GM18867 (cell line): ENCODE data around the gene LTBP1.

Experiments used
- ATAC-seq: cut with Tn5 transposase; IDR thresholded peaks from one replicate; pipeline ENCODE4 v1.9.1; 2021; ENCODE audit warnings: mild to moderate bottlenecking, moderate library complexity; ENCODE audit not compliant: unreplicated experiment

The LTBP1 gene

DNA sequence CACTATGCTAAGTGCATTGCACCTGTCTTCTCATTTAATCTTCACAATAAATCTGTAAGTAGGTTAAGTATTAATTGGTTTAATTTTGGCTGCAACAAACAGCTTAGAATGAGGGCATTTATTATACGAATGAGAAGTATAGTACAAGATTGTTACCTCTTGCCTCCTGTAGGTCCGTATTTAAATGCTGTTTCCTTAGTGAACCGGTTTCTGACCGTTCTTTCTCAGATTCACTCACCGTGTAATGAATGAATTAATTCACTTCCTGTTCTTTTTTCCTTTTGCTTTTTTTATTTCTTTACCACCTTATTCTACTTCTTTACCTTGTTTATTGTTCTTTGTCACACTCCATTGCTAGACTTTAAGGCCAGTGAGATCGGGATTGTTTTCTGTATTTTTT is 375.9 kb downstream of the LTBP1 start:
- ATAC-seq = peak; percentile 44

DNA sequence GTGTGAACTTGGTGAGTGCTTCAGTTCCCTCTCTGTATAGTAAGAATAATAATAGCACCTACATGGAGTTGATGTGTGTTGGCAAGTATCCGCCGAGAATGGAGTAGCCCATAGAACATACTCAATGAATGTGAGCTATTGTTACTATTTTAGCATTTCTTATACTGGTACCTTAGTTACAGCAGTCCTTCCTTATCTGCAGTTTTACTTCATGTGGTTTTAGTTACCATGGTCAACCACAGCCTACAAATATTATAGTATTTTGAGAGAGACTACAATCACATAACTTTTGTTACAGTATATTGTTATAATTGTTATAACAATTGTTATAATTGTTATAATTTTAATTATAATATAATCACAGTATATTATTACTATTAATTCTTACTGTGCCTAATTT is 377.2 kb downstream of the LTBP1 start:
- ATAC-seq = no peak

DNA sequence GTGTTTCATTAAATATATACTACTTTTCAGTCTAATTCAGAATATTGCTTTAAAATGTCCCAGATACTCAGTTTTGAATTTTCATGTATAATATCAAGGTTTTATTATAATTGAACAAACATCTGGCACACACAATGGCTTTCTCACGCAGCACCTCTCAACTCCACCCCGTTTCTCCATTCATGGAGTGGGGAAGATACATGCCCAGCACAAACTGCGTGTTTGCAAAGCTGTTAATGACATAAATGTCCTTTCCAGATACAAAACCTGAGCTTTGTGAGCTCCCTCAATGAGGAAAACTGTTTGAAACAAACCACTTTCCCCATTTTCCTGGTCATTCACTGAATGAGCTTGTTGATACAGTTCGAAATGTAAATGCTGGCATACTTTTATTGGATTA is 379.3 kb downstream of the LTBP1 start:
- ATAC-seq = no peak

DNA sequence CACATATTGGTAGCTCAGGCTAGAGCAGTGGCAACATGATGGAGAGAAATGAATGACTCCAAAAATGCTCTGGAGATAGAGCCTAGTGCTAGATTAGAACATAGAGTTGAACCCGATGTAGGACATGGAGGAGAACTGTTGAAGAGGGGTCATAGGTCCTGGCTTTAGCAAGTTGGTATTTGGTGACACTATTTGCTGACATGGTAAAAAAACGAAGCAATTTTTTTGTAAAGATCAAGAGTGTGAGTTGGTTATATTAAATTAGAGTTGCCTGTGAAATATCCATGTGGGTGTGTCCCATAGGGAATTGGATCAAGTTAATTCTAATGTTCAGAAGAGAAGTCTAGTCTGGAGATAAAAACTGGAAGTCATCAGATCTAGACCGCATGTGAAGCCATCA is 386.7 kb downstream of the LTBP1 start:
- ATAC-seq = no peak

DNA sequence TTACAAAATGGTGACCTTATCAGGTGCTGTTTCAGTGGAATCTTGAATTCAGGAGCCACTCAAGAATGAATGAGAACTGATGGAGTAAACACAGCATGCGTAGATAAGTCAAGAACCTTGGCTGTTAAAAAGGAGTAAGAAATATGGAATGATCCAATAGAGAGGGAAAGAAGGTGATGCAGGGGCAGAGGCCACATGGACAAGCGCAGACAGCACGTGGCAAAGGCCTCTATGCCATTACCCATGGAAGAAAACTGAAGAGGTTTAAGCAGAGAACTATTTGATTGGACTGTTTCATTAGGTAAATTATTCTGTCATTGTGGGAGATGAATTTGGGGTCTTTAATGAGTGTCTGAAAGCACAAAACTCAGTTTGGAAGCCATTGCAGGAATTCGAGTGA is 387.3 kb downstream of the LTBP1 start:
- ATAC-seq = no peak

DNA sequence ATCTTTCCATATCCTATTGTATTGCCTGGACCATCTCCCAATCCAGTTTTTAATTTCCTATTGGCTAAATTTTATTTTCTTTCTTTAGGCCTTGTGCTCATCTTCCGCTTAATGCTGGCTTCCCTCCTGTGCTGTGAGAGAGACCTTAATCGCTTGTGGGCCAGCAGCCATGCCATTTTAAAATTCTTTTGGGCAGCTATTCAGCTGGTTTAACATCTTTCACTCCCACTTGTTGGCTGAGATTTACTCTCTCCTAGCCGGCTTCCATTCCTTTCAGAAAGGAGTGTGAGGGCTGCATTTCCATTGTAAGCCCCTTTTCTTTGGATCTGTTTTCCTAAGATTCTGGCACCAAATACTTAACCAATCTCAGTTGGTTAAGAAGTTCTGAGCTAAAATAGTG is 388.8 kb downstream of the LTBP1 start:
- no peak for ATAC-seq

DNA sequence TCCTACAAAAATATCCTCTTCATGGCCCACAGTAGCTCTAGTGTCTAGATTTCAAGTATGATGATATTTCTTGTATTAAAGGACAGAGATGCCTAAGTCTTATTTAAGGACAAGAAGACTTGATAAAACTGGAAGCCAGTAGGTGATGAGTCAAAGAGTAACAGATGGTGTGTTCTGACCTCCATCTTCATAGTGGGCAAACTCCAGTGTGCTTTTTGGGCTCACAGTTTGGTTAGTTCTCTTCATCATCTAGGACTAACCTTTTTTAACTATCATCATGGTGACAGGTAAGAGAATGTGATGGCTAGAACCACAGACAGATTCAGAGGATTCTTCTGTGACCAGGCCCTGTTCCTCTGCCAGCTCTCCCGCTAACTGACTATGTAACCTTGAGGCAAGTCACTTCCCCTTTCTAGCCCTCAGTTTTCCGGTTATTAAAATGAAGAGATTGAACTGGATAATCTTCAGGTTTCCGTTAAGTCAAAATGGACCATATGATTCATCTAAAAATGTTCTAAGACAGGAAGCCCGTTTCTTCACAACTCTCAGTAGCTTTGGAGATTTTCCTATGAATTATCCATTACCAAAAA is 389.4 kb downstream of the LTBP1 start:
- no peak for ATAC-seq

DNA sequence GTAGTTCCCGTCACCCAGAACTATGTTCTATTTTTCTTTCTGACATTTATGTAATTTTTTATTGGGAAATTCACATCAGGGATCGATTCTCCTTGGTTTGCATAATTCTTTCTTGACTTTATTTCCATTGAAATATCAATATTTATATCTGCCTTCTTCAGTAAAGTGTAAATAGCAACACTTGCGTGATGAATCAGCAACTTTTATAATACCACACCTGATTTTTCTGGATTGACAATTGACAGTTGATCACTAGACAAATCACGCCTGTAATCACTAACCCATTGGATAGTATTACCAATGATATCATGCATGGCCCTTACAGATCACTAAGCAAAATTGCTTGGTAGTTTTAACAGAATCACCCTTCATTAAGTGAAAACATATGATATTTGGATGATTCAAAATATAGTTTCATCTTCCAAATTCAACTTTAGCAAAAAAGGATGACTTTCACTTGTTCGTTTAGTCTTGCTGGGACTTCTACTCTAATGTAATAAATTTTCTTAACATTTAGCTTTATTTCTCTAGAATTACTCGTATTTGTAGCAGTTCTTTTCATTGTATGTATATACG is 390.7 kb downstream of the LTBP1 start:
- ATAC-seq = no peak

DNA sequence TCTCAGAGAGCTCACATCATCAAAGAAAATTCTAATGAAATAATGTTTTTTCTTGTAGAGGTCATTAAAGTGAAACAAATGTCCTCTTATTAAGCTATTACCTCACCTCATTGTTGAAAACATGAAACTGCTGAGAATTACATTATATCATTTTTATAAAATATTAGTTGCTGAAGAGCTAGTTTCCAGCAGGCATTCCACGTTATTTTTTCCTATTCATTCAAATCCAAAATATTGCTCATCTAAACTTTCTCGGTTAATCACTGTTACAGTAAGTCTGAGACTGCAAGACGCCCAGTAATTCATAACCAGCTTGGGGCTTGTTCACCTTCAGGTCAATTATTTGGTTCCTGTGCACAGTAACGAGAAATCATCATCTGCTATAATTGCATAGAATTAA is 391.2 kb downstream of the LTBP1 start:
- no peak for ATAC-seq

DNA sequence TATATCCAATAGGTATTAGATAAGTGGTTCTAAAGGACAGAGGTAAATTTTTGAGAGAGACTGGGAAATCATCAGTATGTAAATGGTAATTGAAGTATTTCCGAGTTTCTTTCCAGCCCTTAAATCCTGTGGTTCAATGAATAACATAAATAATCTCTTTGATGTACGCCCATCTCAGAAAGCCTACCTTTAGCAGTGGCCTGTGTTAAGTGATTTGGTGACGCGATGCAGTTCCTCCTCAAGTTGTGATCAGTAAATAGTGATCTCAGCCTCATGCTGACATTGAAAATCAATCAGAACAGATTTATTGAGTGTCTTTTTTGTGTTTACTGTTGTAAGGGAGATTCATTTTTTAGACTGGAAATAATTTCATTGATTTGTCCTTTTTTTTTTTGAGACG is 392.5 kb downstream of the LTBP1 start:
- ATAC-seq = no peak

DNA sequence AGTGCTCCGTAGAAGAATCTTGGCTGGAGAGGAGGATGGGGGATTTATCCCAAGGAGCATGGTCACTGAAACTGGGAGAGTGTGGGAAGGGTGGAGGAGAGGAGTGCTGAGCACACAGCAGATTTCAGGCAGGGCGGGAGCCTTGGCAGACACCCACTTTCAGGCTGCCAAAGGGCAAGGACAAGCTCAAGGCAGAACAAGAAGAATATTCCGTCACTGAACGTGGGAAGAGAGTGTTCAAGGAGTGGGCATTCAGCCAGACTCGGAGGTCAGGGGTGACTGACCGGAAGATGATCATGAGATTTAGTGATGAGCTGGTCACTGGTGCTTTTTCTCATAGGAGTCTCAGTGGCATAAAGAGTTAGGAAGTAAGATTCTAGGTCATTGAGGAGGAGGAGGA is 393.5 kb downstream of the LTBP1 start:
- no peak for ATAC-seq

DNA sequence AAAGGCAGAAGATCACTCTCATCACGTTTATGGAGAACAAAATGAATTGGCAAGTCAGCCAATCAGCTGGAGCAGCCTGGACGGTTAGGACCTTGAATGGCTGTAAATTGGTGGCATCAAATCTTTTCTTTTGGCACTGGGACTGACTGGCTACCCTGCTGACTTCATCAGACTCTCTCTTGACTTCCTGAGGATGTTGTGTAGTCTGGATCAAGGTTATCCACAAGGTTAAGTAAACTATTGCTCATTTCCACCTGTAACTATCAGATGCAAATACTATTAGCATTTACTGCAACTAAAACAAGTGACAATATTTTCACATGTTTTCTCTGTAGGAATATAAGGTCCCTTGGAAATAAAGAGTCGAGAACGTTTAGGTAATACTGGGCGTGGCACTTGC is 395.4 kb downstream of the LTBP1 start:
- no peak for ATAC-seq

DNA sequence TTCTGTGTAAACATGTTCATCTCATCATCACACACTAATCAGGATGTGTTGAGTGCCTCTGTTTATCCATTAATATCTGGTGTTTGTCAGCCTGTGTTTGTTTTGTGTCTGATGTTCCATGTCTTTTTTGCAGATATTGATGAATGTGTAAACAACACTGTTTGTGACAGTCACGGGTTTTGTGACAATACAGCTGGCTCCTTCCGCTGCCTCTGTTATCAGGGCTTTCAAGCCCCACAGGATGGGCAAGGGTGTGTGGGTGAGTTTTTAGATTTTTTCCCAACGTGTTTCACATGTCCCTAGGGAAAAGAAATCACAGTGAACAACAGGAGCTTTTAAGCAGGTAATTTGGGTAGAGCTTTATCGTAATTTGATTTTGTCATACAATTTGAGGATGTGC is 396.0 kb downstream of the LTBP1 start:
- no peak for ATAC-seq

DNA sequence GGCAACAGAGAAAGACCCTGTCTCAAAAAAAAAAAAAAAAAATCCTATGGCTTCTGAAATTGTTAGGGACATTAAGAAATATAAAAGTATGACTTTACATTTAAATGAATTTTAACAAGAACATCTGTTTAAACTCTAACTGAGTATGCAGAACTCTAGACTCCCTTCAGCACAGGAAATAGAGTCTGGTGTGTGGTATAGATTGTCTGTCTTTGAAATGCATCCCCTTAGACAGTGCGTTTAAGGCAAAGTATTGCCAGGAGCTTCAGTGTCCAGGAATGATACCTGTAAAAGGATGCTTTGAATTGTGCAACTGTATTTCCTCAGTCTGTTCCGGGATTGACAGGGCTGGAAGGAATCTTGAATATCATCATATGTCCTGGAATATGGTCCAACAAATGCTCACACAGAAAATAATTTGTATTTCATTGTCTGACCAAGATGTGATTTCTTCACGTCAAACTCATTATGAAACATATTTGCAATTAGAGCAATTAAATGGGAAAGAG is 396.7 kb downstream of the LTBP1 start:
- no peak for ATAC-seq

DNA sequence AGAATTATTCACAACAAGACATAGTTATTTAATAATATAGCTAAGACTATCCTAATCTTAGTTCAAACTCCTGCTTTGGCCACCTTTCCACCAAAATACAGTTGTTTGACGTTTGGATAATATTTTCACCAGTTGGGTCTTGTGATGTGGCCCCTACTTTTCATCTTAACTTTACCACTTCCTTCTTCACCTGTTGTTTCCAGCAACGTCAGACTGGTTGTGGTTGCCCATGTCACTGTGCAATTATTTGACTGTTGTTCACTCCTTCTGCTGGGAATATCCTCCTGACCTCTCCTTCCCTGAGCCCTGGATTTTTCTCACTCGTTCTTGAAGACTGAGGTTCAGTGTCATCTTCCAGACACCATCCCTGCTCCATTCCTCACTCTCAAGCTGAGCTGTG is 397.5 kb downstream of the LTBP1 start:
- ATAC-seq = no peak

DNA sequence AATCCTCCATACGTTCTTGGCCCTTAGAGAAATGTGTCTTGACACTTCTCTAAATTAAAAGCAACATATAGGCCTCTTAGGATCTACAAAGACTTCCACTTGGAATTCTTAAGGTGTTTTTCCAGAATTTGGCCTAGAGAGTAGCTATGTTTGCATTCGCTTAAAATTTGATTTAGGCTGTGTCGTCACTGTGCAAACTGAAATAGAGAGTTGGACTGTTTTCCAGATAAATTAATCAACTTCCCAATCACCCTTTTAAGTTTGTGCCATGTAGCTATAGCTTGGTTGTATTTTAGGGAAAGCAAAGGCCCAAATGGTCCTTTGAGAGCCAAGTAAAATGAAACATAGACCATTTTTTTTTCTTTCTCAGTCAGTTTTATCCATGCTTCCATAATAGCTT is 401.1 kb downstream of the LTBP1 start:
- no peak for ATAC-seq

DNA sequence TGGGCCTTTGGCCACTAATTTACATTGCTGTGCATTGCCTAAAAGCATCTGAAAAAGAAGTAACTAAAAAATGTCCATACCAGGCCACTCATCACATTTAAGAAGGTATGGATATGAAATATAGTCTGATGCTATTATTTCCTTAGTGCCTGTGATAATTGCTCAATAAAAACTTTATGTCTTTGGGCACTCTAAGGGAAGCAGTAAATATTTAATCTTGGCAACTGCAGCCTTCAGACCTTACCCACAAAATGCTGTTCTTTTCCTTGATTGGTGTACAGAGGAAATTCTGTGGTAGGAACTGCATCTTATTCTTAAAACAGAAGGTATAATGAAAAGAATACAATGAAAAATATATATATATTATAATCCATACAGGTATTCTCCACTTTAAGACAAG is 403.9 kb downstream of the LTBP1 start:
- ATAC-seq = no peak

DNA sequence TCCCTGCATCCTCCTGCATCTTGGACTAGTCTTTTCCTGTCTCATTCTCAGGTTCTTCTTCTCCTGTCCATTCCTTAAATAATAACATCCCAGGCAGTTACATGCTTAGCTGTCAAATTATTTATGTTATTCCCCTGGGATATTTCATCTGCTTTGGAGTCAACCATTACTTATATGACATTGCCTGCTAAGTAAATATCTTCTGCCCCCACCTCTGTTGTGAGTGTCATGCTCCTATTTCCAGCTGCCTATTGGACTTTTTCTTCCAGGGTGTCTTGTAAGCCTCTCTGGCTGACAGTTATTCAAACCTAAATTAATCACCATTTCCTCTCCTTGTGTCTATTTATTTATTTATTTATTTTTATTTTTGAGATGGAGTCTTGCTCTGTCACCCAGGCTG is 405.0 kb downstream of the LTBP1 start:
- no peak for ATAC-seq

DNA sequence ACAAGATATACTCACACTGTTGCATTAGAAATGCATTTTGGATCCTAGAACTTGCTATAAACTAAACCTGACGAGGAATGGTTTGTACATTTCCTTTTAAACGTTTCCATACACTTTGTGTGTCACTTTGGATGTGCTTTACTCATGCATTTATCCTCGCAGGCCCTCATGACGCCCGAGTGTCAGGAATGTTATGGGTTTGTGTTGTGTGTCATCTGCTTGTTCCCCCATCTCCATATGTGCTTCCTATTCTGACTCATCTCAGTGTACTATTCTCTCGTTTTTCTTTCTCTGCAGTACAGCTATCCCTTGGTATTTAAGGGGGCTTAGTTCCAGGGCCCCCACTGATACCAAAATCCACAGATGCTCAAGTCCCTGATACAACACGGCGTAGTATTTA is 408.2 kb downstream of the LTBP1 start:
- ATAC-seq = no peak

DNA sequence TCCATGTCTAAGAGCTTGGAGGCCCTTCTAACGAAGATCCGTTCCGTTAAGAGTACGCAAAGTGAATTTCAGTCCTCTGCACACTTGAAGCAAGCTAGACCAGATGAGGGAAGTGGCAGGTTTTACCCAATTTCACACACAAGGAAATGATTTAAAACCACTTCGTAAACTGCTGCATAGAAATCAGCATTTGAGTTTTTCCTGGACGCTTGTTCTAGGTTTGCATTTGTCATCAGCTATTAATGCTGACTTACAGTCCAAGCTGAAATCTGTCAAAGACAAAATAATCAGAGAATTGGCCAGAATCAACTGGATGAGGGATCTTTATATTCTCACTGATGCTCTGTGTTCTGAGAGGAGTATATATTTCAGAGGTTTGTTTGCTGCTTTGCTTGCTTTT is 412.1 kb downstream of the LTBP1 start:
- ATAC-seq = no peak

DNA sequence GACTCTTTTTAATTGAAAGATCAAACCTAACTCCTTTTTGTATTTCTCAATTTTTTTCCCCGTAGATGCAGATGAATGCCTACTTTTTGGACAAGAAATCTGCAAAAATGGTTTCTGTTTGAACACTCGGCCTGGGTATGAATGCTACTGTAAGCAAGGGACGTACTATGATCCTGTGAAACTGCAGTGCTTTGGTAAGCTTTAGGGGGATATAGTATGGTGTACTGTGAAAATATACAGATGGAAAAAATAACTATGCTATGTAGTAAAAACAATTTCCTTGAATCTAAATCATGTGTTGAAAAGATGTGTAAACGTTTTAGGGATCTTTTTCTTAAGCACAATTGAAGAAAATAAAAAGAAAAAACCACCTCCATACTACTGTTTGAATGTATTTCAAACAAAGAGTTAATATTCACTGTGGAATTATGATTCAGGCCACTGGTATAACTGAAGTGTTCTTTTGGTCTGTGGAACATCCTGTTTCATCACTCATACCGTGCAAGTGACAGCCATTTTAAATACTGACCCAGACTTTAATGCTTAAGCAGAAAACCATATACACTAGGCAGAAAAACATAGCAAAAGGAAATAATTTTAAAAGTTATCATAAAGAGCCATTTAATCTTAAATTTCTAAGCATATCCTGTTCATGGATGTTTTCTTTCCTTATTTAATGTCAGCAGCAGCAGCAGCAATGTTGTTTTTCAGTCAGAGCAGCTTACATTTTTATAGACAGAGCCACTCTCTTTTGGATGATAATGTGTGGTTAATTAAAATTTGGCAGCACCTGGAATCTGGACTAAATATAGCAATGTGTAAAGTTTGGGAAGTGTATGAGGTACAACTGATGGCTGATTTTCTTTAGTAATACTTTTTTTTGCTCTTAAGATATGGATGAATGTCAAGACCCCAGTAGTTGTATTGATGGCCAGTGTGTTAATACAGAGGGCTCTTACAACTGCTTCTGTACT is 416.9 kb downstream of the LTBP1 start:
- ATAC-seq = no peak
